COLO668 (cell line): Measurements from ENCODE around the gene PIGX.
"Not testable (repeated sequence)": the region's sequence is repeated elsewhere in the genome, so short reads cannot be mapped to it uniquely, and the experiment has no call there.

ENCODE experiments used
- DNase-seq: peaks from one replicate; lab custom pipeline; 2025; ENCODE audit not compliant: unreplicated experiment; lab: John Stamatoyannopoulos, UW

PIGX gene

GRCh38 chr3:196700801-196701200 is 11.4 kb upstream of the PIGX start:
- no peak for DNase-seq

- no peak for DNase-seq
Observed at GRCh38 chr3:196706327-196706726, 5.8 kb upstream of the PIGX start.

GRCh38 chr3:196706731-196707130 is 5.4 kb upstream of the PIGX start:
- no peak for DNase-seq

GRCh38 chr3:196707566-196707965 is 4.6 kb upstream of the PIGX start:
- DNase-seq, result no peak

- no peak for DNase-seq
Observed at GRCh38 chr3:196708467-196708866, 3.7 kb upstream of the PIGX start.

- DNase-seq, result peak; percentile 83
Observed at GRCh38 chr3:196712514-196713413, 587 bp downstream of the PIGX start.

GRCh38 chr3:196717162-196717561 is 5.0 kb downstream of the PIGX start:
- DNase-seq, result not testable (repeated sequence)

- no peak for DNase-seq
Observed at GRCh38 chr3:196721097-196721496, 8.9 kb downstream of the PIGX start.

- no peak for DNase-seq
Observed at GRCh38 chr3:196726788-196727675, 14.9 kb downstream of the PIGX start.

- no peak for DNase-seq
Observed at GRCh38 chr3:196735751-196736150, 23.6 kb downstream of the PIGX start.

- no peak for DNase-seq
Observed at GRCh38 chr3:196736670-196737374, 24.6 kb downstream of the PIGX start.

- no peak for DNase-seq
Observed at GRCh38 chr3:196737655-196738054, 25.5 kb downstream of the PIGX start.

- peak; percentile 88 for DNase-seq
Observed at GRCh38 chr3:196739671-196740480, 27.7 kb downstream of the PIGX start, which contains the start of gene PAK2. Gene PAK2 (plus strand): TSS chr3:196739857. CDS start chr3:196782647, 42,790 bp downstream.

GRCh38 chr3:196740481-196741248 is 28.5 kb downstream of the PIGX start:
- no peak for DNase-seq

- no peak for DNase-seq
Observed at GRCh38 chr3:196741249-196741889, 29.2 kb downstream of the PIGX start.

GRCh38 chr3:196743569-196743968 is 31.4 kb downstream of the PIGX start:
- not testable (repeated sequence) for DNase-seq

- no peak for DNase-seq
Observed at GRCh38 chr3:196749125-196749524, 36.9 kb downstream of the PIGX start.

GRCh38 chr3:196753201-196753600 is 41.0 kb downstream of the PIGX start:
- DNase-seq, result no peak
